GM12878 (cell line): ENCODE results near the gene MRPS12. TPM values are rescaled to one million over a fixed set of nuclear protein-coding genes. Genes with fewer than 3 reads are reported as not detected.

Experiments used
- BHLHE40 ChIP-seq, 2 experiments: fragments of 450-650 bp in 1 of 2; IDR thresholded peaks; 2 replicates each; pipeline ENCODE4 v1.6.1; 2011 to 2017; ENCODE audit warnings: low read depth in 2 of 2, borderline replicate concordance in 1 of 2, improper control_type of control experiment in 1 of 2, low read length in 1 of 2, mild to moderate bottlenecking in 1 of 2
- CBX5 ChIP-seq: sonication (generic); IDR thresholded peaks from 2 replicates; pipeline ENCODE4 v1.6.1; 2016; ENCODE audit warnings: low read depth, moderate library complexity, mild to moderate bottlenecking, inconsistent platforms
- EGR1 ChIP-seq, 2 experiments: IDR thresholded peaks; 1 replicate in 1 of 2; 2 replicates in 1 of 2; pipeline ENCODE4 v1.6.1; 2011 to 2012; ENCODE audit warnings: low read depth in 2 of 2, low read length in 2 of 2, borderline replicate concordance in 1 of 2, mild to moderate bottlenecking in 1 of 2, moderate library complexity in 1 of 2
- FOXK2 ChIP-seq: fragments of 450-650 bp; IDR thresholded peaks from 2 replicates; pipeline ENCODE4 v1.6.1; 2017; ENCODE audit warnings: mild to moderate bottlenecking, moderate library complexity
- IKZF1 ChIP-seq: fragments of 450-650 bp; conservative IDR thresholded peaks from 2 replicates; pipeline ENCODE4 v1.6.1; 2017; ENCODE audit warnings: antibody characterized with exemption, mild to moderate bottlenecking
- MYB ChIP-seq: fragments of 150-350 bp; IDR thresholded peaks from 2 replicates; pipeline ENCODE4 v1.6.1; 2014; ENCODE audit warnings: mild to moderate bottlenecking, low read depth, low read length, borderline replicate concordance
- POU2F2 ChIP-seq: IDR thresholded peaks from 3 replicates; pipeline ENCODE4 v1.6.1; 2011; ENCODE audit warnings: low read depth, mild to moderate bottlenecking, low read length, borderline replicate concordance
- RAD51 ChIP-seq: fragments of 450-650 bp; IDR thresholded peaks from 2 replicates; pipeline ENCODE4 v1.6.1; 2016; ENCODE audit warnings: moderate library complexity, mild to moderate bottlenecking, inconsistent platforms
- TARDBP ChIP-seq: IDR thresholded peaks from 2 replicates; pipeline ENCODE4 v1.6.1; 2016; ENCODE audit warnings: borderline replicate concordance
- TBL1XR1 ChIP-seq: IDR thresholded peaks from 2 replicates; pipeline ENCODE4 v1.6.1; 2012; ENCODE audit warnings: low read depth, low read length, improper control_type of control experiment
- polyA plus RNA-seq, 11 experiments: library from polyadenylated mRNA; depleted of rRNA in 4 of 11; unstranded in 6 of 11; stranded (reverse) in 5 of 11; fragments of >200 nt; fragmentation: Nextera tagmentation in 4 of 11; fragmentation: Illumina TruSeq in 1 of 11; extraction: Ambion mirVana in 4 of 11; extraction: Trizol in 1 of 11; gene quantifications; 1 replicate in 1 of 11; 2 replicates in 10 of 11; pipeline versions ENCODE4 v1.2.1 to v1.2.3, GENCODE V29; 2011 to 2016; ENCODE audit warnings: inconsistent platforms in 2 of 11, missing spikeins in 2 of 11, low read depth in 1 of 11
- total RNA-seq, 4 experiments: library from RNA; depleted of rRNA in 3 of 4; stranded (reverse); fragments of >200 nt in 3 of 4; fragmentation: Illumina TruSeq in 1 of 4; extraction: Trizol in 1 of 4; gene quantifications; 2 replicates each; pipeline versions ENCODE4 v1.2.1 to v1.2.3, GENCODE V29; 2013 to 2021
- TF ChIP-seq, protein P1 (sequence below): fragments of 450-650 bp; IDR thresholded peaks from 2 replicates; pipeline ENCODE4 v1.6.1; 2016; ENCODE audit warnings: mild to moderate bottlenecking, moderate library complexity, borderline replicate concordance
- TF ChIP-seq, protein P2 (sequence below): fragments of 450-650 bp; IDR thresholded peaks from 2 replicates; pipeline ENCODE4 v1.6.1; 2018; ENCODE audit warnings: mild to moderate bottlenecking, low read depth, moderate library complexity; ENCODE audit not compliant: partially characterized antibody
- TF ChIP-seq, protein P3 (sequence below): IDR thresholded peaks from 2 replicates; pipeline ENCODE4 v1.6.1; 2012; ENCODE audit warnings: low read length, inconsistent platforms
- TF ChIP-seq, protein P4 (sequence below), 3 experiments: IDR thresholded peaks in 2 of 3; conservative IDR thresholded peaks in 1 of 3; 2 replicates each; pipeline ENCODE4 v1.5.1; 2011; ENCODE audit warnings: low read depth in 3 of 3, low read length in 3 of 3, mild to moderate bottlenecking in 3 of 3, control low read depth in 2 of 3, moderate library complexity in 2 of 3, inconsistent platforms in 1 of 3, mixed read lengths in 1 of 3; ENCODE audit not compliant: control insufficient read depth in 2 of 3, insufficient read depth in 1 of 3; ENCODE audit errors: extremely low read depth in 1 of 3
- TF ChIP-seq, protein P5 (sequence below): fragments of 450-650 bp; IDR thresholded peaks from 2 replicates; pipeline ENCODE4 v1.6.1; 2016; ENCODE audit warnings: mild to moderate bottlenecking

The MRPS12 gene
- total and polyA plus RNA-seq, 10 of the 15 experiments (the other 5 are each of a cell fraction or from before 2014, with no cell fraction given): 7.3 to 205 (median 77.3) TPM

DNA sequence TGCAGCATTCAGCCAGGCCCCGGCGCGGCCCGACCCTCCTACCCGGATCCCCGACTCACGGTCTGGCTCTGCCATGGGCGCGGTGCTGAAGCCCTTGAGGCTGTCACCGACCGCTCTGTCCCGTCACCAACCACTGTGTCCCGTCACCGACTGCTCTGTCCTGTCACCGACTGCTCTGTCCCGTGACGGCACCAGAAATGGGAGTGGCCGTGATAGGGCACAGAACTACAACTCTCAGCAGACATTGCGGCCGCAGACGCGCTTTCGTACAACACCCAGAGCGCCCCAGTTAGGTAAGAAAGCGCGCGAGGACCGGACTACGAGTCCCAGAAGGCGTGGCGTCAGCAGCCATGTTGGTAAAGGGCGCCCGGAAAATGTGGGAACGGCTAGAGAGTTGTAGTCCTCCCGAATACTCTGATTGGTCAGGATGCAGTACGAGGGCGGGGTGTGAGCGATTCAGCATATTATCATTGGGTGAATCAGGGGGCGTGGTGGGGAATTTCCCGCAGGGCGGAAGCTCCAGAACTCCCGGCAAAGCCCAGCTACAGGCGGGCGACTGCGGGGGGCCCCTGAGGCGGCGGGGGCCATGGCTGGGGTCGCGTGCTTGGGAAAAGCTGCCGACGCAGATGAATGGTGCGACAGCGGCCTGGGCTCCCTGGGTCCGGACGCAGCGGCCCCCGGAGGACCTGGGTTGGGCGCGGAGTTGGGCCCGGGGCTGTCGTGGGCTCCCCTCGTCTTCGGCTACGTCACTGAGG, 31.1 kb upstream of the MRPS12 start, which contains the start of the genes NFKBIB and SIRT2 (continued):
- TF ChIP-seq, protein P1, sequence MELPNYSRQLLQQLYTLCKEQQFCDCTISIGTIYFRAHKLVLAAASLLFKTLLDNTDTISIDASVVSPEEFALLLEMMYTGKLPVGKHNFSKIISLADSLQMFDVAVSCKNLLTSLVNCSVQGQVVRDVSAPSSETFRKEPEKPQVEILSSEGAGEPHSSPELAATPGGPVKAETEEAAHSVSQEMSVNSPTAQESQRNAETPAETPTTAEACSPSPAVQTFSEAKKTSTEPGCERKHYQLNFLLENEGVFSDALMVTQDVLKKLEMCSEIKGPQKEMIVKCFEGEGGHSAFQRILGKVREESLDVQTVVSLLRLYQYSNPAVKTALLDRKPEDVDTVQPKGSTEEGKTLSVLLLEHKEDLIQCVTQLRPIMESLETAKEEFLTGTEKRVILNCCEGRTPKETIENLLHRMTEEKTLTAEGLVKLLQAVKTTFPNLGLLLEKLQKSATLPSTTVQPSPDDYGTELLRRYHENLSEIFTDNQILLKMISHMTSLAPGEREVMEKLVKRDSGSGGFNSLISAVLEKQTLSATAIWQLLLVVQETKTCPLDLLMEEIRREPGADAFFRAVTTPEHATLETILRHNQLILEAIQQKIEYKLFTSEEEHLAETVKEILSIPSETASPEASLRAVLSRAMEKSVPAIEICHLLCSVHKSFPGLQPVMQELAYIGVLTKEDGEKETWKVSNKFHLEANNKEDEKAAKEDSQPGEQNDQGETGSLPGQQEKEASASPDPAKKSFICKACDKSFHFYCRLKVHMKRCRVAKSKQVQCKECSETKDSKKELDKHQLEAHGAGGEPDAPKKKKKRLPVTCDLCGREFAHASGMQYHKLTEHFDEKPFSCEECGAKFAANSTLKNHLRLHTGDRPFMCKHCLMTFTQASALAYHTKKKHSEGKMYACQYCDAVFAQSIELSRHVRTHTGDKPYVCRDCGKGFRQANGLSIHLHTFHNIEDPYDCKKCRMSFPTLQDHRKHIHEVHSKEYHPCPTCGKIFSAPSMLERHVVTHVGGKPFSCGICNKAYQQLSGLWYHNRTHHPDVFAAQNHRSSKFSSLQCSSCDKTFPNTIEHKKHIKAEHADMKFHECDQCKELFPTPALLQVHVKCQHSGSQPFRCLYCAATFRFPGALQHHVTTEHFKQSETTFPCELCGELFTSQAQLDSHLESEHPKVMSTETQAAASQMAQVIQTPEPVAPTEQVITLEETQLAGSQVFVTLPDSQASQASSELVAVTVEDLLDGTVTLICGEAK: peak; percentile 85; the same call in 1 of the 2 replicates
- TF ChIP-seq TBL1XR1 (peak; percentile 34; the same call in 1 of the 2 replicates), FOXK2 (no peak; the same call in none of the 2 replicates), MYB (no peak), RAD51 (no peak), CBX5 (no peak), EGR1 (IDR thresholded peaks at IDR 0.05; ENCODE audit: borderline replicate concordance in 1 of 2, low read depth in 2 of 2, low read length in 2 of 2) (no peak), TARDBP (peak; percentile 94), POU2F2 (peak; percentile 43; the same call in 1 of the 3 replicates), BHLHE40 (IDR thresholded peaks at IDR 0.05; ENCODE audit: borderline replicate concordance in 1 of 2, low read depth in 2 of 2, low read length in 1 of 2) (peak; percentile 77 to 92), IKZF1 (peak; percentile 99)
- TF ChIP-seq, protein P2, sequence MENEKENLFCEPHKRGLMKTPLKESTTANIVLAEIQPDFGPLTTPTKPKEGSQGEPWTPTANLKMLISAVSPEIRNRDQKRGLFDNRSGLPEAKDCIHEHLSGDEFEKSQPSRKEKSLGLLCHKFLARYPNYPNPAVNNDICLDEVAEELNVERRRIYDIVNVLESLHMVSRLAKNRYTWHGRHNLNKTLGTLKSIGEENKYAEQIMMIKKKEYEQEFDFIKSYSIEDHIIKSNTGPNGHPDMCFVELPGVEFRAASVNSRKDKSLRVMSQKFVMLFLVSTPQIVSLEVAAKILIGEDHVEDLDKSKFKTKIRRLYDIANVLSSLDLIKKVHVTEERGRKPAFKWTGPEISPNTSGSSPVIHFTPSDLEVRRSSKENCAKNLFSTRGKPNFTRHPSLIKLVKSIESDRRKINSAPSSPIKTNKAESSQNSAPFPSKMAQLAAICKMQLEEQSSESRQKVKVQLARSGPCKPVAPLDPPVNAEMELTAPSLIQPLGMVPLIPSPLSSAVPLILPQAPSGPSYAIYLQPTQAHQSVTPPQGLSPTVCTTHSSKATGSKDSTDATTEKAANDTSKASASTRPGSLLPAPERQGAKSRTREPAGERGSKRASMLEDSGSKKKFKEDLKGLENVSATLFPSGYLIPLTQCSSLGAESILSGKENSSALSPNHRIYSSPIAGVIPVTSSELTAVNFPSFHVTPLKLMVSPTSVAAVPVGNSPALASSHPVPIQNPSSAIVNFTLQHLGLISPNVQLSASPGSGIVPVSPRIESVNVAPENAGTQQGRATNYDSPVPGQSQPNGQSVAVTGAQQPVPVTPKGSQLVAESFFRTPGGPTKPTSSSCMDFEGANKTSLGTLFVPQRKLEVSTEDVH: peak; percentile 84
- TF ChIP-seq, protein P3, sequence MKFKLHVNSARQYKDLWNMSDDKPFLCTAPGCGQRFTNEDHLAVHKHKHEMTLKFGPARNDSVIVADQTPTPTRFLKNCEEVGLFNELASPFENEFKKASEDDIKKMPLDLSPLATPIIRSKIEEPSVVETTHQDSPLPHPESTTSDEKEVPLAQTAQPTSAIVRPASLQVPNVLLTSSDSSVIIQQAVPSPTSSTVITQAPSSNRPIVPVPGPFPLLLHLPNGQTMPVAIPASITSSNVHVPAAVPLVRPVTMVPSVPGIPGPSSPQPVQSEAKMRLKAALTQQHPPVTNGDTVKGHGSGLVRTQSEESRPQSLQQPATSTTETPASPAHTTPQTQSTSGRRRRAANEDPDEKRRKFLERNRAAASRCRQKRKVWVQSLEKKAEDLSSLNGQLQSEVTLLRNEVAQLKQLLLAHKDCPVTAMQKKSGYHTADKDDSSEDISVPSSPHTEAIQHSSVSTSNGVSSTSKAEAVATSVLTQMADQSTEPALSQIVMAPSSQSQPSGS: no peak
- TF ChIP-seq, protein P4, sequence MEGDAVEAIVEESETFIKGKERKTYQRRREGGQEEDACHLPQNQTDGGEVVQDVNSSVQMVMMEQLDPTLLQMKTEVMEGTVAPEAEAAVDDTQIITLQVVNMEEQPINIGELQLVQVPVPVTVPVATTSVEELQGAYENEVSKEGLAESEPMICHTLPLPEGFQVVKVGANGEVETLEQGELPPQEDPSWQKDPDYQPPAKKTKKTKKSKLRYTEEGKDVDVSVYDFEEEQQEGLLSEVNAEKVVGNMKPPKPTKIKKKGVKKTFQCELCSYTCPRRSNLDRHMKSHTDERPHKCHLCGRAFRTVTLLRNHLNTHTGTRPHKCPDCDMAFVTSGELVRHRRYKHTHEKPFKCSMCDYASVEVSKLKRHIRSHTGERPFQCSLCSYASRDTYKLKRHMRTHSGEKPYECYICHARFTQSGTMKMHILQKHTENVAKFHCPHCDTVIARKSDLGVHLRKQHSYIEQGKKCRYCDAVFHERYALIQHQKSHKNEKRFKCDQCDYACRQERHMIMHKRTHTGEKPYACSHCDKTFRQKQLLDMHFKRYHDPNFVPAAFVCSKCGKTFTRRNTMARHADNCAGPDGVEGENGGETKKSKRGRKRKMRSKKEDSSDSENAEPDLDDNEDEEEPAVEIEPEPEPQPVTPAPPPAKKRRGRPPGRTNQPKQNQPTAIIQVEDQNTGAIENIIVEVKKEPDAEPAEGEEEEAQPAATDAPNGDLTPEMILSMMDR (IDR thresholded peaks at IDR 0.05 in 2 of 3, conservative IDR thresholded peaks at IDR 0.05 in 1 of 3; ENCODE audit: control insufficient read depth in 2 of 3, extremely low read depth in 1 of 3, insufficient read depth in 1 of 3, low read depth in 3 of 3, low read length in 3 of 3): no peak
- TF ChIP-seq, protein P5, sequence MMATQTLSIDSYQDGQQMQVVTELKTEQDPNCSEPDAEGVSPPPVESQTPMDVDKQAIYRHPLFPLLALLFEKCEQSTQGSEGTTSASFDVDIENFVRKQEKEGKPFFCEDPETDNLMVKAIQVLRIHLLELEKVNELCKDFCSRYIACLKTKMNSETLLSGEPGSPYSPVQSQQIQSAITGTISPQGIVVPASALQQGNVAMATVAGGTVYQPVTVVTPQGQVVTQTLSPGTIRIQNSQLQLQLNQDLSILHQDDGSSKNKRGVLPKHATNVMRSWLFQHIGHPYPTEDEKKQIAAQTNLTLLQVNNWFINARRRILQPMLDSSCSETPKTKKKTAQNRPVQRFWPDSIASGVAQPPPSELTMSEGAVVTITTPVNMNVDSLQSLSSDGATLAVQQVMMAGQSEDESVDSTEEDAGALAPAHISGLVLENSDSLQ: peak; percentile 90
